ENCODE results near the gene TARM1.
"Not testable (repeated sequence)": the region's sequence is repeated elsewhere in the genome, so short reads cannot be mapped to it uniquely, and the experiment has no call there.

The TARM1 gene

GRCh38 chr19:54081032-54081431, at the start of gene TARM1:
Gene TARM1, minus strand, starts transcription at chr19:54081365. Its CDS starts 25 bp downstream, at chr19:54081340.
- DNase-seq: no peak

- DNase-seq: no peak
These were observed 48.4 kb upstream of the TARM1 start for GRCh38 chr19:54129617-54129996.

GRCh38 chr19:54128796-54129616, 47.8 kb upstream of the TARM1 start:
- no peak for DNase-seq

GRCh38 chr19:54128441-54128725, 47.2 kb upstream of the TARM1 start:
- DNase-seq: no peak

GRCh38 chr19:54127688-54128440, 46.7 kb upstream of the TARM1 start:
- DNase-seq: no peak

GRCh38 chr19:54125713-54126112, 44.5 kb upstream of the TARM1 start:
- no peak for DNase-seq

GRCh38 chr19:54124393-54124792, 43.2 kb upstream of the TARM1 start:
- no peak for DNase-seq

- no peak for DNase-seq
These were observed 42.5 kb upstream of the TARM1 start for GRCh38 chr19:54123682-54124081.

- DNase-seq: no peak
These were observed 40.1 kb upstream of the TARM1 start for GRCh38 chr19:54121259-54121658.

- DNase-seq: peak; percentile 97
These were observed 34.2 kb upstream of the TARM1 start, which contains the start of the genes PRPF31 and TFPT for GRCh38 chr19:54115109-54116063. Gene PRPF31, plus strand, starts transcription at chr19:54115754. Its CDS starts 2,525 bp downstream, at chr19:54118279. Gene TFPT, minus strand, starts transcription at chr19:54115657. Its CDS starts 388 bp downstream, at chr19:54115269.

- no peak for DNase-seq
These were observed 33.4 kb upstream of the TARM1 start for GRCh38 chr19:54114340-54115108.

GRCh38 chr19:54109651-54110050, 28.5 kb upstream of the TARM1 start:
- no peak for DNase-seq

GRCh38 chr19:54108496-54108895, 27.3 kb upstream of the TARM1 start:
- DNase-seq: no peak

GRCh38 chr19:54107876-54108490, 26.8 kb upstream of the TARM1 start:
- DNase-seq: no peak

GRCh38 chr19:54106716-54107115, 25.6 kb upstream of the TARM1 start:
- no peak for DNase-seq

- DNase-seq: no peak
These were observed 24.6 kb upstream of the TARM1 start for GRCh38 chr19:54105796-54106195.

GRCh38 chr19:54104998-54105715, 24.0 kb upstream of the TARM1 start:
- no peak for DNase-seq

GRCh38 chr19:54102421-54103169, 21.4 kb upstream of the TARM1 start, which contains the start of gene NDUFA3:
Gene NDUFA3, plus strand, starts transcription at chr19:54102855. Its CDS starts 24 bp downstream, at chr19:54102879.
- peak; percentile 98 for DNase-seq

GRCh38 chr19:54100561-54100960, 19.4 kb upstream of the TARM1 start, which contains the start of gene OSCAR:
Gene OSCAR, minus strand, starts transcription at chr19:54100803. Its CDS starts 11 bp downstream, at chr19:54100792.
- DNase-seq: no peak

GRCh38 chr19:54099903-54100255, 18.7 kb upstream of the TARM1 start:
- not testable (repeated sequence) for DNase-seq
